ENCODE results near the gene NSUN3. TPM values are rescaled to one million over a fixed set of nuclear protein-coding genes. Genes with fewer than 3 reads are reported as not detected.

NSUN3 gene
- total and polyA plus RNA-seq, 2 of the 4 experiments (the other 2 are of a cell fraction) = 4.9 to 6.8 TPM

GRCh38 chr3:94156626-94157025, 93.8 kb downstream of the NSUN3 start:
- no peak for DNase-seq
- no peak overlapping the region for H3K14ac ChIP-seq (replicated peaks; ENCODE audit: low read depth, low read length)
- no TSS peak for BruUV-seq (replicated peaks)
- H2AK9ac ChIP-seq (replicated peaks; ENCODE audit: low read depth, low read length, poor library complexity) = no peak overlapping the region
- no peak overlapping the region for H4K91ac ChIP-seq (ENCODE audit: insufficient read depth, low read depth, low read length)
- H2BK15ac ChIP-seq (ENCODE audit: low read depth, low read length) = no peak overlapping the region
- ChIA-PET POLR2A (ENCODE audit: unreplicated experiment) (no interaction called here), CTCF (no interaction called here)
- H3K79me1 ChIP-seq (ENCODE audit: low read depth in 1 of 2, low read length in 2 of 2) = no peaks in the 10 kb centered on the region
- in situ Hi-C loops (cut with MboI; ENCODE audit: low sequenced_read_pairs) = no loop called here
- H3K36me3 ChIP-seq (ENCODE audit: control insufficient read depth, insufficient read depth, low read length) = no peaks in the 10 kb centered on the region
- H3K56ac ChIP-seq (ENCODE audit: extremely low read depth, insufficient read depth, low read length) = no peak overlapping the region
- H2BK120ac ChIP-seq (ENCODE audit: low read depth, low read length) = no peak overlapping the region
- H3K27ac ChIP-seq (ENCODE audit: insufficient read depth, low read length) = no peak overlapping the region
- intact Hi-C loops (cut with micrococcal nuclease) = no loop called here
- H4K8ac ChIP-seq (ENCODE audit: low read depth in 2 of 2, low read length in 2 of 2) = no peak overlapping the region
- H3K4me2 ChIP-seq (ENCODE audit: low read depth, low read length) = no peak overlapping the region
- dilution Hi-C loops (cut with HindIII; ENCODE audit: low sequenced_read_pairs, unreplicated experiment) = no loop called here
- TF ChIP-seq CEBPB (IDR thresholded peaks at IDR 0.05; ENCODE audit: low read depth, low read length) (no peak), POLR2A (IDR thresholded peaks at IDR 0.05; ENCODE audit: low read depth, low read length) (no peak), FOS (IDR thresholded peaks at IDR 0.05; ENCODE audit: low read depth, low read length) (no peak), MAFK (IDR thresholded peaks at IDR 0.05; ENCODE audit: low read depth, low read length) (no peak), CHD1 (IDR thresholded peaks at IDR 0.05; ENCODE audit: low read depth, low read length) (no peak), ELK1 (IDR thresholded peaks at IDR 0.05; ENCODE audit: borderline replicate concordance, low read depth, low read length) (no peak), RAD21 (IDR thresholded peaks at IDR 0.05; ENCODE audit: low read length) (no peak), MXI1 (IDR thresholded peaks at IDR 0.05; ENCODE audit: borderline replicate concordance, low read depth, low read length) (no peak), MAZ (IDR thresholded peaks at IDR 0.05; ENCODE audit: borderline replicate concordance, low read depth, low read length) (no peak), RCOR1 (IDR thresholded peaks at IDR 0.05; ENCODE audit: insufficient replicate concordance, low read length) (no peak), BHLHE40 (IDR thresholded peaks at IDR 0.05; ENCODE audit: low read depth, low read length) (no peak), RFX5 (IDR thresholded peaks at IDR 0.05; ENCODE audit: low read depth, low read length) (no peak), USF2 (IDR thresholded peaks at IDR 0.05; ENCODE audit: low read depth, low read length) (no peak), SMC3 (IDR thresholded peaks at IDR 0.05; ENCODE audit: low read depth, low read length) (no peak), NFE2L2 (IDR thresholded peaks at IDR 0.05; ENCODE audit: low read depth, low read length) (no peak)
- TF ChIP-seq, protein P1, sequence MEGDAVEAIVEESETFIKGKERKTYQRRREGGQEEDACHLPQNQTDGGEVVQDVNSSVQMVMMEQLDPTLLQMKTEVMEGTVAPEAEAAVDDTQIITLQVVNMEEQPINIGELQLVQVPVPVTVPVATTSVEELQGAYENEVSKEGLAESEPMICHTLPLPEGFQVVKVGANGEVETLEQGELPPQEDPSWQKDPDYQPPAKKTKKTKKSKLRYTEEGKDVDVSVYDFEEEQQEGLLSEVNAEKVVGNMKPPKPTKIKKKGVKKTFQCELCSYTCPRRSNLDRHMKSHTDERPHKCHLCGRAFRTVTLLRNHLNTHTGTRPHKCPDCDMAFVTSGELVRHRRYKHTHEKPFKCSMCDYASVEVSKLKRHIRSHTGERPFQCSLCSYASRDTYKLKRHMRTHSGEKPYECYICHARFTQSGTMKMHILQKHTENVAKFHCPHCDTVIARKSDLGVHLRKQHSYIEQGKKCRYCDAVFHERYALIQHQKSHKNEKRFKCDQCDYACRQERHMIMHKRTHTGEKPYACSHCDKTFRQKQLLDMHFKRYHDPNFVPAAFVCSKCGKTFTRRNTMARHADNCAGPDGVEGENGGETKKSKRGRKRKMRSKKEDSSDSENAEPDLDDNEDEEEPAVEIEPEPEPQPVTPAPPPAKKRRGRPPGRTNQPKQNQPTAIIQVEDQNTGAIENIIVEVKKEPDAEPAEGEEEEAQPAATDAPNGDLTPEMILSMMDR (conservative IDR thresholded peaks at IDR 0.05; ENCODE audit: low read depth, low read length) = no peak
- no peaks in the 10 kb centered on the region for H4K20me1 ChIP-seq (ENCODE audit: insufficient read depth, low read length)
- WGBS, 2 experiments (ENCODE audit: extremely low coverage in 2 of 2, insufficient read length in 1 of 2) = no CpG with 5 or more reads among the region's 1 CpG
- H3K18ac ChIP-seq (ENCODE audit: low read depth, low read length) = no peak overlapping the region
- H3K27me3 ChIP-seq (ENCODE audit: control insufficient read depth, insufficient read depth, low read length) = no peaks in the 10 kb centered on the region
- no peak overlapping the region for H2BK20ac ChIP-seq (ENCODE audit: low read depth, low read length)
- H3K4me1 ChIP-seq (ENCODE audit: control insufficient read depth, insufficient read depth, low read length) = no peaks in the 10 kb centered on the region
- H3K9ac ChIP-seq (ENCODE audit: low read depth, low read length) = no peak overlapping the region
- no peak overlapping the region for H3K4me3 ChIP-seq (ENCODE audit: insufficient read depth, low read depth, low read length)
- H3K4ac ChIP-seq (ENCODE audit: low read depth, low read length) = no peak overlapping the region
- no peak overlapping the region for H4K5ac ChIP-seq (ENCODE audit: low read depth, low read length)
- H2AFZ ChIP-seq (replicated peaks; ENCODE audit: low read length, poor library complexity) = no peak overlapping the region
- no peak overlapping the region for H2AK5ac ChIP-seq (ENCODE audit: low read depth, low read length)
- no peak overlapping the region for H3K23ac ChIP-seq (ENCODE audit: low read depth, low read length)
- H3K9me3 ChIP-seq (ENCODE audit: control insufficient read depth, insufficient read depth, low read length) = no peaks in the 10 kb centered on the region
- H3K9me1 ChIP-seq (ENCODE audit: insufficient read depth, low read length) = no peaks in the 10 kb centered on the region
- H2BK5ac ChIP-seq (ENCODE audit: low read depth, low read length, poor library complexity, severe bottlenecking) = no peak overlapping the region
- no peak for ATAC-seq (ENCODE audit: low read depth)
